Naive thymus-derived CD4-positive, alpha-beta T cell (primary cell): ENCODE results near the gene TLCD3B. TPM values are rescaled to one million over a fixed set of nuclear protein-coding genes. Genes with fewer than 3 reads are reported as not detected.
"Not testable (repeated sequence)": the region's sequence is repeated elsewhere in the genome, so short reads cannot be mapped to it uniquely, and the experiment has no call there.

Experiments used
- ATAC-seq: fragments of 150-1000 bp; cut with Tn5 transposase; 2 replicates; pipeline ENCODE4 v1.10.0; 2021; ENCODE audit warnings: mild to moderate bottlenecking, moderate library complexity
- CTCF ChIA-PET: fragments of 350-600 bp; sonication (Branson Sonifier 250); formaldehyde crosslinking; loops from one replicate; lab custom pipeline; 2021; ENCODE audit warnings: antibody characterized with exemption; lab: Charles Lee
- POLR2A ChIA-PET: fragments of 350-600 bp; sonication (Branson Sonifier 250); formaldehyde crosslinking; loops from one replicate; lab custom pipeline; 2021; ENCODE audit warnings: antibody characterized with exemption, inconsistent platforms; lab: Charles Lee
- DNase-seq, 9 donors: peaks; one replicate each; pipeline versions ENCODE4 v3.0.0 to v3.0.0-alpha.2; 2020 to 2022; ENCODE audit warnings: mixed read lengths in 1 of 9
- H3K27ac ChIP-seq: one replicate; pipeline ENCODE4 v1.7.0; 2013; ENCODE audit warnings: mild to moderate bottlenecking, low read depth, low read length, moderate library complexity
- H3K27me3 ChIP-seq, 2 donors: one replicate each; pipeline ENCODE4 v1.7.0; 2013; ENCODE audit warnings: low read length in 2 of 2, mild to moderate bottlenecking in 2 of 2, moderate library complexity in 2 of 2; ENCODE audit not compliant: control insufficient read depth in 2 of 2, insufficient read depth in 2 of 2
- H3K36me3 ChIP-seq, 3 experiments: 1 replicate in 2 of 3; 2 replicates in 1 of 3; pipeline ENCODE4 v1.7.0; 2013; ENCODE audit warnings: low read length in 3 of 3, mild to moderate bottlenecking in 3 of 3, moderate library complexity in 1 of 3; ENCODE audit not compliant: insufficient read depth in 3 of 3, control insufficient read depth in 2 of 3
- H3K4me1 ChIP-seq, 2 donors: one replicate each; pipeline ENCODE4 v1.7.0; 2013; ENCODE audit warnings: low read length in 2 of 2, mild to moderate bottlenecking in 2 of 2, moderate library complexity in 1 of 2; ENCODE audit not compliant: control insufficient read depth in 2 of 2, insufficient read depth in 2 of 2
- H3K4me3 ChIP-seq: 2 replicates; pipeline ENCODE4 v1.7.0; 2013; ENCODE audit warnings: mild to moderate bottlenecking, low read length
- H3K9me3 ChIP-seq, 3 experiments: 1 replicate in 2 of 3; 2 replicates in 1 of 3; pipeline ENCODE4 v1.7.0; 2013; ENCODE audit warnings: low read length in 3 of 3; ENCODE audit not compliant: control insufficient read depth in 2 of 3
- H3K27ac Mint-ChIP-seq, 9 donors: one replicate each; pipeline ENCODE4 v1.8.0; 2020 to 2022; ENCODE audit warnings: mixed read lengths in 9 of 9, mild to moderate bottlenecking in 8 of 9, moderate library complexity in 5 of 9, inconsistent platforms in 2 of 9
- H3K27me3 Mint-ChIP-seq, 5 donors: one replicate each; pipeline ENCODE4 v1.8.0; 2021 to 2022; ENCODE audit warnings: mixed read lengths in 5 of 5, mild to moderate bottlenecking in 1 of 5
- H3K36me3 Mint-ChIP-seq, 5 donors: one replicate each; pipeline ENCODE4 v1.8.0; 2020 to 2022; ENCODE audit warnings: mixed read lengths in 5 of 5, mild to moderate bottlenecking in 3 of 5, inconsistent platforms in 1 of 5
- H3K4me1 Mint-ChIP-seq, 7 donors: one replicate each; pipeline ENCODE4 v1.8.0; 2020 to 2022; ENCODE audit warnings: mixed read lengths in 7 of 7, mild to moderate bottlenecking in 3 of 7, inconsistent platforms in 1 of 7
- H3K4me3 Mint-ChIP-seq, 10 donors: one replicate each; pipeline ENCODE4 v1.8.0; 2020 to 2022; ENCODE audit warnings: mild to moderate bottlenecking in 10 of 10, mixed read lengths in 10 of 10, moderate library complexity in 6 of 10, inconsistent platforms in 2 of 10
- H3K9me3 Mint-ChIP-seq, 11 donors: one replicate each; pipeline ENCODE4 v1.8.0; 2020 to 2022; ENCODE audit warnings: mixed read lengths in 11 of 11, mild to moderate bottlenecking in 4 of 11, inconsistent platforms in 1 of 11, moderate library complexity in 1 of 11
- intact Hi-C, 2 donors: fragments of 100-400 bp; cut with micrococcal nuclease; formaldehyde crosslinking; loops; one replicate each; pipeline ENCODE4 v1.15.1; 2023
- polyA plus RNA-seq, 2 donors: library from polyadenylated mRNA; unstranded; fragments of 300-500 nt; fragmentation: Illumina TruSeq; gene quantifications; one replicate each; pipeline ENCODE4 v1.2.3, GENCODE V29; 2021
- total RNA-seq, 6 experiments: library from RNA in 5 of 6; stranded (reverse) in 5 of 6; gene quantifications; 1 replicate in 5 of 6; 2 replicates in 1 of 6; pipeline ENCODE4 v1.2.3 and lab custom pipeline; 2021 to 2026

Gene TLCD3B
- total and polyA plus RNA-seq, 7 experiments from 2014 or later = 1.2 to 2.3 TPM; not detected in 5

- Mint-ChIP-seq H3K4me1 (peaks cover 0 to 7% (median 0%) of the 10 kb centered on the region in 7 donors), H3K9me3 (no peaks in the 10 kb centered on the region), H3K27me3 (peaks cover 0 to 10% (median 0%) of the 10 kb centered on the region in 5 donors), H3K36me3 (no peaks in the 10 kb centered on the region), H3K4me3 (no peak overlapping the region), H3K27ac (peak overlapping the region in 1 of 9 donors; percentile 57)
- intact Hi-C loops = no loop called here
- POLR2A ChIA-PET = no interaction called here
- no peaks in the 10 kb centered on the region for H3K36me3 ChIP-seq
- CTCF ChIA-PET = no interaction called here
- no peaks in the 10 kb centered on the region for H3K27me3 ChIP-seq
- no peaks in the 10 kb centered on the region for H3K4me1 ChIP-seq
- H3K9me3 ChIP-seq = no peaks in the 10 kb centered on the region
- no peak overlapping the region for H3K27ac ChIP-seq
- DNase-seq (no peak), ATAC-seq (no peak)
- H3K4me3 ChIP-seq = no peak overlapping the region
Observed at GRCh38 chr16:30046178-30046577, 15.1 kb upstream of the TLCD3B start.

GRCh38 chr16:30041841-30042240, 10.8 kb upstream of the TLCD3B start:
- Histone ChIP-seq H3K4me3 (no peak overlapping the region), H3K36me3 (no peaks in the 10 kb centered on the region), H3K4me1 (no peaks in the 10 kb centered on the region), H3K27ac (no peak overlapping the region), H3K9me3 (no peaks in the 10 kb centered on the region), H3K27me3 (no peaks in the 10 kb centered on the region)
- H3K4me1 Mint-ChIP-seq = peaks cover 0 to 7% (median 0%) of the 10 kb centered on the region in 7 donors
- no peak for ATAC-seq
- H3K27ac Mint-ChIP-seq = no peak overlapping the region
- CTCF ChIA-PET = interaction anchor here (0.9 to 3.3 kb wide), 3 partner anchors 9 to 14 kb away, joined by 3 to 10 read pairs (median 4); no protein-coding TSS in a partner anchor
- intact Hi-C loops = loop anchor here in 1 of 2 donors (1.0 to 2.0 kb wide), 4 partner anchors 13 to 587 kb away; partner anchors contain the start of gene TBX6
- H3K36me3 Mint-ChIP-seq = no peaks in the 10 kb centered on the region
- peaks cover 0 to 21% (median 0%) of the 10 kb centered on the region in 5 donors for H3K27me3 Mint-ChIP-seq
- DNase-seq = peak in 3 of 9 donors; percentile 40 to 44 (median 42)
- no peak overlapping the region for H3K4me3 Mint-ChIP-seq
- no peaks in the 10 kb centered on the region for H3K9me3 Mint-ChIP-seq
- POLR2A ChIA-PET = interaction anchor here (1.3 kb wide), 1 partner anchor 142 kb away, joined by 4 read pairs; the partner anchor contains the start of gene CORO1A

GRCh38 chr16:30040690-30041089, 9.6 kb upstream of the TLCD3B start:
- intact Hi-C loops, H3K36me3 Mint-ChIP-seq, H3K27ac ChIP-seq, DNase-seq, H3K27ac Mint-ChIP-seq, H3K27me3 ChIP-seq, H3K4me1 ChIP-seq, H3K9me3 ChIP-seq, H3K36me3 ChIP-seq, H3K4me1 Mint-ChIP-seq, ATAC-seq, H3K4me3 ChIP-seq, H3K9me3 Mint-ChIP-seq, H3K4me3 Mint-ChIP-seq: not testable (repeated sequence)
- POLR2A ChIA-PET = interaction anchor here (1.3 kb wide), 1 partner anchor 143 kb away, joined by 4 read pairs; the partner anchor contains the start of gene CORO1A
- H3K27me3 Mint-ChIP-seq = peaks cover 0 to 26% (median 0%) of the 10 kb centered on the region in 5 donors
- CTCF ChIA-PET = interaction anchor here (0.9 kb wide), 1 partner anchor 15 kb away, joined by 3 read pairs; no protein-coding TSS in a partner anchor

GRCh38 chr16:30040221-30040620, 9.2 kb upstream of the TLCD3B start:
- H3K27ac Mint-ChIP-seq = no peak overlapping the region
- H3K36me3 ChIP-seq = no peaks in the 10 kb centered on the region
- no peaks in the 10 kb centered on the region for H3K27me3 ChIP-seq
- no peak overlapping the region for H3K4me3 ChIP-seq
- no peak overlapping the region for H3K27ac ChIP-seq
- ChIA-PET POLR2A (no interaction called here), CTCF (no interaction called here)
- intact Hi-C loops = no loop called here
- H3K4me3 Mint-ChIP-seq = no peak overlapping the region
- no peaks in the 10 kb centered on the region for H3K36me3 Mint-ChIP-seq
- H3K4me1 Mint-ChIP-seq = peaks cover 0 to 11% (median 0%) of the 10 kb centered on the region in 7 donors
- ATAC-seq (peak; percentile 27), DNase-seq (no peak)
- H3K27me3 Mint-ChIP-seq = peaks cover 0 to 31% (median 0%) of the 10 kb centered on the region in 5 donors
- H3K4me1 ChIP-seq = no peaks in the 10 kb centered on the region
- no peaks in the 10 kb centered on the region for H3K9me3 ChIP-seq
- H3K9me3 Mint-ChIP-seq = no peaks in the 10 kb centered on the region

- H3K4me3 Mint-ChIP-seq = no peak overlapping the region
- no peaks in the 10 kb centered on the region for H3K36me3 ChIP-seq
- no peaks in the 10 kb centered on the region for H3K4me1 ChIP-seq
- H3K9me3 Mint-ChIP-seq = peaks cover 0 to 3% (median 0%) of the 10 kb centered on the region in 11 donors
- no peak for ATAC-seq
- H3K4me1 Mint-ChIP-seq = peaks cover 4 to 23% (median 8%) of the 10 kb centered on the region in 7 donors
- no peaks in the 10 kb centered on the region for H3K36me3 Mint-ChIP-seq
- CTCF ChIA-PET = interaction anchor here (0.9 to 1.6 kb wide), 4 partner anchors 8 to 346 kb away, joined by 3 to 4 read pairs (median 4); no protein-coding TSS in a partner anchor
- H3K27me3 Mint-ChIP-seq = peaks cover 23 to 54% (median 27%) of the 10 kb centered on the region in 5 donors
- POLR2A ChIA-PET = no interaction called here
- no peak for DNase-seq
- H3K27me3 ChIP-seq = peaks cover 11 to 13% of the 10 kb centered on the region in 2 donors
- no peaks in the 10 kb centered on the region for H3K9me3 ChIP-seq
- no peak overlapping the region for H3K27ac Mint-ChIP-seq
- intact Hi-C loops = loop anchor here in 1 of 2 donors (10.0 kb wide), 1 partner anchor 108 kb away; the partner anchor contains the start of gene KCTD13
- no peak overlapping the region for H3K4me3 ChIP-seq
- H3K27ac ChIP-seq = no peak overlapping the region
Observed at GRCh38 chr16:30033270-30033669, 2.2 kb upstream of the TLCD3B start.

- H3K27me3 ChIP-seq = peaks cover 11 to 13% of the 10 kb centered on the region in 2 donors
- Mint-ChIP-seq H3K36me3 (no peaks in the 10 kb centered on the region), H3K27me3 (peaks cover 32 to 62% (median 36%) of the 10 kb centered on the region in 5 donors), H3K4me1 (peaks cover 4 to 23% (median 9%) of the 10 kb centered on the region in 7 donors), H3K4me3 (peak overlapping the region in 8 of 10 donors; percentile 31 to 65 (median 48)), H3K9me3 (peaks cover 0 to 3% (median 0%) of the 10 kb centered on the region in 11 donors), H3K27ac (peak overlapping the region in 2 of 9 donors; percentile 38 to 46)
- H3K4me1 ChIP-seq = no peaks in the 10 kb centered on the region
- peak; percentile 81 for ATAC-seq
- no peaks in the 10 kb centered on the region for H3K36me3 ChIP-seq
- POLR2A ChIA-PET = interaction anchor here (0.9 kb wide), 1 partner anchor 30 kb away, joined by 3 read pairs; no protein-coding TSS in a partner anchor
- intact Hi-C loops = loop anchor here in 1 of 2 donors (10.0 kb wide), 1 partner anchor 107 kb away; the partner anchor contains the start of gene KCTD13
- H3K27ac ChIP-seq = no peak overlapping the region
- no peaks in the 10 kb centered on the region for H3K9me3 ChIP-seq
- CTCF ChIA-PET = interaction anchor here (0.6 to 1.9 kb wide), 17 partner anchors 9 to 378 kb away, joined by 3 to 6 read pairs (median 3); no protein-coding TSS in a partner anchor
- DNase-seq = peak in 8 of 9 donors; percentile 47 to 66 (median 62)
- no peak overlapping the region for H3K4me3 ChIP-seq
Observed at GRCh38 chr16:30032083-30032819, 1.2 kb upstream of the TLCD3B start.
